A673 (cell line): ENCODE measurements around the gene KCTD3. TPM values are rescaled to one million over a fixed set of nuclear protein-coding genes. Genes with fewer than 3 reads are reported as not detected.

Experiments
- BruUV-seq: library from RNA; stranded (reverse); fragments of 400-500 nt; replicated peaks from 2 replicates; lab custom pipeline; 2021; lab: Mats Ljungman, UMichigan
- CTCF ChIA-PET: fragments of 300-600 bp; sonication (Branson Sonifier 250); formaldehyde crosslinking; loops from one replicate; lab custom pipeline; 2022; ENCODE audit warnings: antibody characterized with exemption; lab: Charles Lee
- POLR2A ChIA-PET: fragments of 300-600 bp; sonication (Branson Sonifier 250); formaldehyde crosslinking; loops from one replicate; lab custom pipeline; 2022; ENCODE audit warnings: antibody characterized with exemption; ENCODE audit not compliant: low non-redundant PET; lab: Charles Lee
- DNase-seq: peaks from one replicate; pipeline ENCODE4 v3.0.0-alpha.2; 2015; ENCODE audit warnings: low spot score
- H3K27ac ChIP-seq: fragments of 200-600 bp; sonication (generic); 2 replicates; pipeline ENCODE4 v1.5.1; 2016; ENCODE audit warnings: mixed run types, low read depth, mild to moderate bottlenecking, mixed read lengths, antibody characterized with exemption, low read length; ENCODE audit not compliant: poor library complexity, severe bottlenecking
- H3K27me3 ChIP-seq: fragments of 200-600 bp; sonication (generic); replicated peaks from 2 replicates; pipeline ENCODE4 v1.6.1; 2017; ENCODE audit warnings: mixed run types, low read depth, mild to moderate bottlenecking, mixed read lengths, antibody characterized with exemption, low read length; ENCODE audit not compliant: insufficient read depth, poor library complexity
- H3K36me3 ChIP-seq: fragments of 200-600 bp; sonication (generic); 2 replicates; pipeline ENCODE4 v1.6.1; 2016; ENCODE audit warnings: mixed run types, mild to moderate bottlenecking, mixed read lengths, antibody characterized with exemption, low read length; ENCODE audit not compliant: insufficient read depth, poor library complexity, severe bottlenecking
- H3K4me1 ChIP-seq: fragments of 200-600 bp; sonication (generic); 2 replicates; pipeline ENCODE4 v1.6.1; 2017; ENCODE audit warnings: mixed run types, mild to moderate bottlenecking, mixed read lengths, antibody characterized with exemption, low read length; ENCODE audit not compliant: insufficient read depth, poor library complexity, severe bottlenecking
- H3K4me3 ChIP-seq: fragments of 200-600 bp; sonication (generic); 2 replicates; pipeline ENCODE4 v1.5.1; 2016; ENCODE audit warnings: low read depth, mixed run types, mild to moderate bottlenecking, mixed read lengths, low read length; ENCODE audit not compliant: poor library complexity, severe bottlenecking
- H3K9me3 ChIP-seq: fragments of 200-600 bp; sonication (generic); 2 replicates; pipeline ENCODE4 v1.6.1; 2016; ENCODE audit warnings: mixed run types, low read depth, mild to moderate bottlenecking, mixed read lengths, antibody characterized with exemption, low read length; ENCODE audit not compliant: poor library complexity, severe bottlenecking
- EZH2 ChIP-seq: fragments of 200-600 bp; sonication (generic); IDR thresholded peaks from 2 replicates; pipeline ENCODE4 v1.6.1; 2017; ENCODE audit warnings: borderline replicate concordance, low read depth, mild to moderate bottlenecking, mixed read lengths, antibody characterized with exemption, low read length; ENCODE audit not compliant: poor library complexity, severe bottlenecking
- intact Hi-C: fragments of 100-400 bp; cut with micrococcal nuclease; formaldehyde crosslinking; loops from one replicate; pipeline ENCODE4 v1.10.0; 2022; ENCODE audit not compliant: unreplicated experiment
- total RNA-seq: library from RNA; stranded (reverse); gene quantifications from 2 replicates; pipeline ENCODE4 v1.2.3, GENCODE V29; 2021
- TF ChIP-seq, protein P1 (sequence below): fragments of 300-800, 200-600 bp; sonication (generic); conservative IDR thresholded peaks from 2 replicates; pipeline ENCODE4 v1.5.1; 2017; ENCODE audit warnings: low read depth, mild to moderate bottlenecking, antibody characterized with exemption, low read length, moderate library complexity, mixed read lengths

The KCTD3 gene
- total RNA-seq, 1 experiment from 2014 or later, result 10.8 TPM

DNA sequence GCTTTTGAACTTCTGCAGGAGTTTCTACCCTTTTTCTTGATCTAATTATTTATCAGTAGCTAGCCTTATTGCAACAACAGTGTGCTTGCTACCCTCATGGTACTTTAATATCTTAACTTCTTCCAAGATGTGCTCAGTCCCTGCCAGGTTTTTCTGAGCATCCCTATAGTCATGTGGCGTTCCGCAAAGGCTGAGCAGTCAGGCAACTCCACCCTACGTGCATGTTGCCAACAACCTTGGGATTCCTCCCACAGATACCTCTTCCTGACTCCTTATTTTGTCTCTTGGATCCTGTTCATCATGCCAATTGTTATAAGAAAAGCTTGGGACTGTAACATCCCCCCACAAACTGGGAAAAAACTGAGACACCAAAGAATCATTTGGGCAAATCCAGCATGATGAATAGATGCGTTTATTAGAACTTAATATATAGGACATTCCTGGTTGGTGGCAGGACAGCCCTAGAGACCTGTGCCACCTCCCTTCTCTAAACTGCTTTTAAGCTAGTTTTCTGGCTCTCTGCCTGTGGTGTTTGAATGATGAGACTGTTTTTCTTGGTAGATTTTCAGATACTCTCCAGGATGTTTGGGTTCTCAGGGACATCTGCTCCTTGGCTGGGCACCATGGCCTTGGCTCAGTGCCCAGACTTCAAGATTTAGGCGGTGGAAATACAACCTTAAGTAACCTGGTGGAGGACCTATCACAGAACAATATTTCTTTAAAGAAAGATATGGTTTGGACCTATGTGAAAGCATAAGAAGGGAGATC, 27.1 kb upstream of the KCTD3 start:
- POLR2A ChIA-PET, result no interaction called here
- CTCF ChIA-PET, result no interaction called here
- H3K27ac ChIP-seq, result no peak overlapping the region
- BruUV-seq, result no TSS peak
- no peak overlapping the region for H3K4me3 ChIP-seq
- H3K36me3 ChIP-seq, result no peaks in the 10 kb centered on the region
- H3K9me3 ChIP-seq, result peaks cover 5% of the 10 kb centered on the region
- intact Hi-C loops, result no loop called here
- no peak for DNase-seq
- TF ChIP-seq, protein P1, sequence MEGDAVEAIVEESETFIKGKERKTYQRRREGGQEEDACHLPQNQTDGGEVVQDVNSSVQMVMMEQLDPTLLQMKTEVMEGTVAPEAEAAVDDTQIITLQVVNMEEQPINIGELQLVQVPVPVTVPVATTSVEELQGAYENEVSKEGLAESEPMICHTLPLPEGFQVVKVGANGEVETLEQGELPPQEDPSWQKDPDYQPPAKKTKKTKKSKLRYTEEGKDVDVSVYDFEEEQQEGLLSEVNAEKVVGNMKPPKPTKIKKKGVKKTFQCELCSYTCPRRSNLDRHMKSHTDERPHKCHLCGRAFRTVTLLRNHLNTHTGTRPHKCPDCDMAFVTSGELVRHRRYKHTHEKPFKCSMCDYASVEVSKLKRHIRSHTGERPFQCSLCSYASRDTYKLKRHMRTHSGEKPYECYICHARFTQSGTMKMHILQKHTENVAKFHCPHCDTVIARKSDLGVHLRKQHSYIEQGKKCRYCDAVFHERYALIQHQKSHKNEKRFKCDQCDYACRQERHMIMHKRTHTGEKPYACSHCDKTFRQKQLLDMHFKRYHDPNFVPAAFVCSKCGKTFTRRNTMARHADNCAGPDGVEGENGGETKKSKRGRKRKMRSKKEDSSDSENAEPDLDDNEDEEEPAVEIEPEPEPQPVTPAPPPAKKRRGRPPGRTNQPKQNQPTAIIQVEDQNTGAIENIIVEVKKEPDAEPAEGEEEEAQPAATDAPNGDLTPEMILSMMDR, result no peak
- no peak for TF ChIP-seq EZH2
- H3K4me1 ChIP-seq, result no peaks in the 10 kb centered on the region
- H3K27me3 ChIP-seq, result peaks cover 18% of the 10 kb centered on the region

DNA sequence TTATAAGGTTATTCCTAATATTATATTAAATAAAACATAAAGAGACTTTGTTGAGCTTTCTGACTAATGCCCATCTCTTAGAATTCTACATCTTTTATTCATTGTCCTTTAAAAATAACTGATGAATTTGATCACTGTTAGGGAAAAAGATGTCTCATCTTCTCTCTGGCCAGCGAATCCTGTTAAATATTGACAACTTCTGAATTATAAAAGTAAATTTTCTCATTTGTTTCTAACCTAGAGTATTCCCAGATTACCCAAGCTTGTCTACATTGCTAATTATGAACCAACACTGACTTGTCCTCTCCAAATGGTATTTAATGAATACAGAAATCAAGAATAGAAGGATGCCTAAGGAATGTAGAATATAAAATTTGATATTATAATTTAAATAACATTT, 24.8 kb upstream of the KCTD3 start:
- no peak for TF ChIP-seq EZH2
- TF ChIP-seq, protein P1, result no peak
- Histone ChIP-seq H3K36me3 (no peaks in the 10 kb centered on the region), H3K9me3 (peaks cover 5% of the 10 kb centered on the region), H3K27ac (no peak overlapping the region), H3K4me1 (no peaks in the 10 kb centered on the region), H3K4me3 (no peak overlapping the region), H3K27me3 (peaks cover 22% of the 10 kb centered on the region)
- ChIA-PET CTCF (no interaction called here), POLR2A (no interaction called here)
- BruUV-seq, result no TSS peak
- no peak for DNase-seq
- intact Hi-C loops, result no loop called here

DNA sequence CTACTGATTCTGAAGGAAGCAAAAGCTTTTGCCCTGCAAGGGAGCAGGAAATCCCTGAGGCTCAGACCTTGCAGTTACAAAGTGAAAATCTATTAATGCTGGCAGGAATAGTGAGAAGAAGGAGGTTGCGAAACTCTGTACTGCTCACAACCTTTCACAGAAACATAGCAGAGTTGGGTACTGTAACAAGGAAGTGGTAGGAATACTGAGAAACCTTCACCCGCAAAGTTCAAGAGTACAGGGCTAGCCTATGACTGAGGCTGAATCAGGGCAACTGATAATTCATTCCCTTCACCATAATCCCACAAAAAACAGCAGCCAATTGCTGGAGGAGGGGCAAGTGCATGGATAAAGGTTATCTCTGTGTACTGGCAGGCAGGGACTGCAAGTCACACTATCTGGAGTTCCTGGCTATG, 23.9 kb upstream of the KCTD3 start:
- H3K4me1 ChIP-seq, result no peaks in the 10 kb centered on the region
- no TSS peak for BruUV-seq
- no peak for DNase-seq
- intact Hi-C loops, result no loop called here
- H3K27me3 ChIP-seq, result peaks cover 22% of the 10 kb centered on the region
- CTCF ChIA-PET, result no interaction called here
- no peak for TF ChIP-seq EZH2
- no peaks in the 10 kb centered on the region for H3K36me3 ChIP-seq
- peaks cover 5% of the 10 kb centered on the region for H3K9me3 ChIP-seq
- POLR2A ChIA-PET, result no interaction called here
- H3K27ac ChIP-seq, result no peak overlapping the region
- H3K4me3 ChIP-seq, result no peak overlapping the region
